ENCODE measurements around the gene CEP78.
"Not testable (repeated sequence)": the region's sequence is repeated elsewhere in the genome, so short reads cannot be mapped to it uniquely, and the experiment has no call there.

The CEP78 gene

DNA sequence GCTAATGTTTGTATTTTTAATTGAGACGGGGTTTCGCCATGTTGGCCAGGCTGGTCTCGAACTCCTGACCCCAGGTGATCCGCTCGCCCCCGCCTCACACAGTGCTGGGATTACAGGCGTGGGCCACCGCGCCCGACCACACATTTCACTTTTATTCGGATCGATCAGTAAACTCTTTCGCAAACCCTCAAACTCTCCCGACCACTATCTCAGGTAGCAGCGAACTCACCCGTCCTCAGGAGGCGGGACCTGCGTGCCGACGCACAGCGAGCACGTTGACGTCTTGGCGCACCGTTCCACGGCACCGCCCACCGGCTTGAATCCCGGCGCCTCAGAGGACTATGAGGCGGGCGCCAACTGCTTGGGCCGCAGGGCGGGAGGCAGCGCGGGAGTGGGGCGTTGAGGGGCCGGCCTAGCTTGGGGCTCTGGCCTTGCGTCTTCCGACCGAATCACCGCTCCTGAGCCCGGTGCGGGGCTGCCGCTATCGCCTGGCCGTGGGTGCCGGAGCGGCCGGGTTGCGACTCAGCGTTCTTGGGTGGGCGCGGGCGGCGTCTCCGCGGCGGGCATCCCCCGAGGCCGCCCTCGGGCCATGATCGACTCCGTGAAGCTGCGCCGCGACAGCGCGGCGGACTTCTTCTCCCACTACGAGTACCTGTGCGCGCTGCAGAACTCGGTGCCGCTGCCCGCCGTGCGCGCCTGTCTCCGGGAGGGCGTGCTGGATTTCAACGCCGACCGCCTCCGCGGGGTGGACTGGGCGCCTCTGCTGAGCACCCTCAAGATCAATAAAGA, at the start of gene CEP78:
Gene CEP78, plus strand, starts transcription at position 314 of the 789 bp plus-strand sequence. Its CDS starts 276 bp downstream, at position 590.
- H3K4me3 ChIP-seq: peak within 1 kb of the TSS; percentile 86
- TF ChIP-seq CTCF (IDR thresholded peaks at IDR 0.05): no peak
- DNase-seq (ENCODE audit: low spot score): peak; percentile 91
- peak within 1 kb of the TSS; percentile 61 to 84 for H3K27ac ChIP-seq

GRCh38 chr9:78187763-78188484, 48.0 kb upstream of the CEP78 start:
- Histone ChIP-seq H3K4me3 (no peak overlapping the region), H3K27ac (no peak overlapping the region)
- TF ChIP-seq CTCF (IDR thresholded peaks at IDR 0.05): no peak
- no peak for DNase-seq (ENCODE audit: low spot score)

DNA sequence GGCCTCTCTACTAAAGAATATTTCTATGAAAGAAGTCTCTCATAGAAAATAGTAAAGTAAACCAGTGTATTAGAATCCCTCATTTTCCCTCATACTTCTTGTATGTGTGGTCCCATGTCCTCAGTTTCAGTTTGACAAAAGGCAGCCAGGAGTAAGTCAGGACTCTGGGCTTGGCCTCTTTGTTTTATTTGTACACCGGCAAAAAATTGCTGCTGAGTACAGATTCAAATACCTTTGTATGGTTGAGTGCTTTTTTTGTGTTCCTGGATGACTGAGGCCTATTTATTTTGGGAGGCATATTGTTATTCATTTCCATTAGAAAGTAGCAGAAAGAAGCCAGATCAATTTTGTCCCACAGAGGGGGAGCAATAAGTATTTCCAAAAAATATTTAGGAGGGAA, 47.3 kb upstream of the CEP78 start:
- DNase-seq (ENCODE audit: low spot score): no peak
- TF ChIP-seq CTCF (IDR thresholded peaks at IDR 0.05): no peak
- H3K4me3 ChIP-seq: no peak overlapping the region
- H3K27ac ChIP-seq: no peak overlapping the region

- no peak for TF ChIP-seq CTCF (IDR thresholded peaks at IDR 0.05)
- H3K4me3 ChIP-seq: no peak overlapping the region
- DNase-seq (ENCODE audit: low spot score): no peak
- no peak overlapping the region for H3K27ac ChIP-seq
Measured at GRCh38 chr9:78189001-78189400, 46.9 kb upstream of the CEP78 start.

DNA sequence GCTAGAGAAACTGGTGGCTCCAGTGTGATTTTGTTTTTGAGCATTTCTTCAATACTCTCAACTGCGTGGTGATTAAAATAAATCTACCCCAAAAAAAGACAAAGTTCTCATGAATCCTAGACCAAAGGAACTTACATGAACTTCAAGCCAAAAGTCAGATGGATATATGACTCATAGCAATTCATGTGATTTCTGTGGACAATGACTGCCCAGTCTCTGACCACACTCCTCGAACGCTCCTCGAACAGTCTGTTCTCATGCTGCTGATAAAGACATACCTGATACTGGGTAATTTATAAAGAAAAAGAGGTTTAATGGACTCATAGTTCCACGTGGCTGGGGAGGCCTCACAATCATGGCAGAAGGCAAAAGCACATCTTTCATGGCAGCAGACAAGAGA, 46.4 kb upstream of the CEP78 start:
- Histone ChIP-seq H3K4me3 (no peak overlapping the region), H3K27ac (no peak overlapping the region)
- no peak for DNase-seq (ENCODE audit: low spot score)
- no peak for TF ChIP-seq CTCF (IDR thresholded peaks at IDR 0.05)

GRCh38 chr9:78191931-78192330, 43.9 kb upstream of the CEP78 start:
- no peak overlapping the region for H3K27ac ChIP-seq
- H3K4me3 ChIP-seq: no peak overlapping the region
- no peak for TF ChIP-seq CTCF (IDR thresholded peaks at IDR 0.05)
- no peak for DNase-seq (ENCODE audit: low spot score)

DNA sequence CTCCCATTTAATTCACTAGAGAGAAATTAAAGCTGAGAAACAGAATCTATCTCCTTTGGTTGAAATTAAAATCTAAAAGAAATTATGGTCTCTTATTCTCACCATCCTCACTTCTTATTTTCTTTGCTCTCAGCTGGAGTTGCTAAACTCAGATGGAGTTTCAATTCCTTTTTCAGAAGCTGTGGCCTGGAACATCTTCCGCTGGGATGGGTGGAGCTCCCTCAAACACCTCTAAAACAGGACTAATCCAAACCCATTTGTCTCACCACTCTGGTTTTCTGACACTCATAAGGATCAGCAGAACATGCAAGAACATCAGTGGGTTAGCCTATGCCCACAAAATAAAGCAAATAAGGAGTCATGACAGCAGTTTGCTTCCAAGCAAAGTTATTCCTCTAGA, 39.6 kb upstream of the CEP78 start:
- H3K27ac ChIP-seq: no peak overlapping the region
- no peak overlapping the region for H3K4me3 ChIP-seq
- no peak for TF ChIP-seq CTCF (IDR thresholded peaks at IDR 0.05)
- DNase-seq (ENCODE audit: low spot score): no peak

GRCh38 chr9:78201158-78201777, 34.6 kb upstream of the CEP78 start:
- H3K27ac ChIP-seq; DNase-seq (ENCODE audit: low spot score); H3K4me3 ChIP-seq: not testable (repeated sequence)
